ENCODE results near the gene TMEM132A. TPM values are rescaled to one million over a fixed set of nuclear protein-coding genes. Genes with fewer than 3 reads are reported as not detected.

The TMEM132A gene
- total and polyA plus RNA-seq, 4 donors, result 0.60 to 1.6 (median 1.1) TPM

GRCh38 chr11:60957188-60957587 lies 32.9 kb downstream of the TMEM132A start:
- no peak for TF ChIP-seq HNF4G (IDR thresholded peaks at IDR 0.05)
- TF ChIP-seq FOXA1 (IDR thresholded peaks at IDR 0.05), result no peak
- TF ChIP-seq RAD21 (IDR thresholded peaks at IDR 0.05), result no peak
- no peak for TF ChIP-seq FOXA2 (IDR thresholded peaks at IDR 0.05)
- TF ChIP-seq NR2F2 (IDR thresholded peaks at IDR 0.05), result no peak
- TF ChIP-seq REST (IDR thresholded peaks at IDR 0.05), result no peak
- TF ChIP-seq EGR1 (IDR thresholded peaks at IDR 0.05; ENCODE audit: low read depth in 2 of 2), result no peak
- no peak for TF ChIP-seq TAF1 (conservative IDR thresholded peaks at IDR 0.05)
- TF ChIP-seq SP1 (IDR thresholded peaks at IDR 0.05), result no peak
- no peak for TF ChIP-seq JUND (IDR thresholded peaks at IDR 0.05)
- no peak for TF ChIP-seq ATF3 (IDR thresholded peaks at IDR 0.05)
- no peak for TF ChIP-seq HNF4A (conservative IDR thresholded peaks at IDR 0.05)
- no peak for TF ChIP-seq RXRA (IDR thresholded peaks at IDR 0.05)
- no peak for DNase-seq (ENCODE audit: low spot score)
- Histone ChIP-seq H3K36me3 (ENCODE audit: control insufficient read depth in 4 of 4, insufficient read depth in 3 of 4, low read depth in 1 of 4, low read length in 3 of 4) (no peaks in the 10 kb centered on the region), H3K27me3 (ENCODE audit: control insufficient read depth in 4 of 4, insufficient read depth in 4 of 4, low read length in 3 of 4) (peaks cover 0 to 3% (median 0%) of the 10 kb centered on the region in 4 donors), H3K9ac (ENCODE audit: low read depth in 1 of 2, low read length in 2 of 2) (no peak overlapping the region), H3K27ac (ENCODE audit: low read depth in 1 of 2, low read length in 2 of 2) (no peak overlapping the region), H3K4me3 (ENCODE audit: low read depth in 1 of 3, low read length in 3 of 3) (no peak overlapping the region), H3K4me1 (ENCODE audit: control insufficient read depth in 4 of 4, insufficient read depth in 4 of 4, low read length in 3 of 4) (peaks cover 0 to 7% (median 5%) of the 10 kb centered on the region in 4 donors), H3K9me3 (ENCODE audit: control insufficient read depth in 4 of 4, low read length in 3 of 4) (no peaks in the 10 kb centered on the region)
- 84% methylated on average over 4 of the region's 4 CpGs for WGBS

GRCh38 chr11:60959431-60959830 lies 35.2 kb downstream of the TMEM132A start:
- no peak for DNase-seq (ENCODE audit: low spot score)
- WGBS, result 84% methylated on average over 6 of the region's 6 CpGs
- no peak overlapping the region for H3K4me3 ChIP-seq (ENCODE audit: low read depth in 1 of 3, low read length in 3 of 3)
- H3K9ac ChIP-seq (ENCODE audit: low read depth in 1 of 2, low read length in 2 of 2), result no peak overlapping the region
- no peaks in the 10 kb centered on the region for H3K4me1 ChIP-seq (ENCODE audit: control insufficient read depth in 4 of 4, insufficient read depth in 4 of 4, low read length in 3 of 4)
- H3K27ac ChIP-seq (ENCODE audit: low read depth in 1 of 2, low read length in 2 of 2), result no peak overlapping the region
- TF ChIP-seq ATF3 (IDR thresholded peaks at IDR 0.05) (no peak), TAF1 (conservative IDR thresholded peaks at IDR 0.05) (no peak), YY1 (IDR thresholded peaks at IDR 0.05) (no peak), HNF4G (IDR thresholded peaks at IDR 0.05) (no peak), GABPA (IDR thresholded peaks at IDR 0.05 in 1 of 2, conservative IDR thresholded peaks at IDR 0.05 in 1 of 2) (no peak), MAX (IDR thresholded peaks at IDR 0.05) (no peak), NR2F2 (IDR thresholded peaks at IDR 0.05) (no peak), EGR1 (IDR thresholded peaks at IDR 0.05; ENCODE audit: low read depth in 2 of 2) (no peak), ZBTB33 (IDR thresholded peaks at IDR 0.05) (no peak), JUND (IDR thresholded peaks at IDR 0.05) (no peak)
- H3K27me3 ChIP-seq (ENCODE audit: control insufficient read depth in 4 of 4, insufficient read depth in 4 of 4, low read length in 3 of 4), result peaks cover 0 to 3% (median 0%) of the 10 kb centered on the region in 4 donors
- H3K36me3 ChIP-seq (ENCODE audit: control insufficient read depth in 4 of 4, insufficient read depth in 3 of 4, low read depth in 1 of 4, low read length in 3 of 4), result no peaks in the 10 kb centered on the region
- H3K9me3 ChIP-seq (ENCODE audit: control insufficient read depth in 4 of 4, low read length in 3 of 4), result no peaks in the 10 kb centered on the region
